ENCODE results near the gene FKBP3.
"Not testable (repeated sequence)": the region's sequence is repeated elsewhere in the genome, so short reads cannot be mapped to it uniquely, and the experiment has no call there.

FKBP3 gene

GRCh38 chr14:45134051-45134958 is at the start of gene FKBP3:
Gene FKBP3, minus strand, starts transcription at chr14:45134481. Its CDS starts 25 bp downstream, at chr14:45134456.
- DNase-seq, result peak; percentile 88 to 91

DNA sequence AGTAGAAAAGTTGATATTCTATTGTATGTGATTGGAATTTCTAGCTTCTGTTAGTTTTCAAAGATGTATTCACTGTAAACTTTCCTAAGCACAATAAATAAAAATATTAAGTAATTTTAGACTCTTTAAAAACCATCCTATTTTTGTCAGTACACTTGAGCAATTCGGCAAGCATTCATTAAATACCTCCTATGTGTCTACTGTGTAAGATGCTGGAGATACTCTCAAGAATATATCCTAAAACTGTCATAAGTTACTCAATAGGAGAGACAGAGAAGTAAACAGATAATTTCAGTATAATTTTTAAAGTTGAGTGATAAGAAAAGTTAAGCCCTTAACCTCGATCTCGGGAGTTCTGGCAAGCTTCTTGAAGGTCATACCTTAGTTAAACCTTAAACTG is 47.5 kb upstream of the FKBP3 start:
- no peak for DNase-seq

DNA sequence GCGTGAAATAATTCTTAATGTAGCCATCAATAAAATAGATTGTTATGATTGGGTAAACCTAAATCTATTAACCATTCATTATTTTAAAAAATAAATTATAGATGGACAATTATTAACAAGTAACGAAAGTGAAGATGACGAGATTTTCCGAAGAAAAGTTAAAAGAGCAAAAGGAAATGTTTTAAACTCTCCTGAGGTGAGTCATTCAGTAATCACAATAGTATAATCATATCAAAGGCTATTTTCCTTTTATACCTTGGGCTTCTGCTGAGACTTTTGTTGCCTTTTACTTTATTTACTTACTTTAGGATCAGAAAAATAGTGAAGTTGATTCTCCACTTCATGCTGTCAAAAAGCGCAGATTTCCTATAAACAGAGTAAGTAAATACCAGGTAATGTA is 47.0 kb upstream of the FKBP3 start:
- no peak for DNase-seq

GRCh38 chr14:45177076-45177475 is 42.8 kb upstream of the FKBP3 start:
- DNase-seq, result no peak

GRCh38 chr14:45169906-45170305 is 35.6 kb upstream of the FKBP3 start:
- DNase-seq, result no peak

DNA sequence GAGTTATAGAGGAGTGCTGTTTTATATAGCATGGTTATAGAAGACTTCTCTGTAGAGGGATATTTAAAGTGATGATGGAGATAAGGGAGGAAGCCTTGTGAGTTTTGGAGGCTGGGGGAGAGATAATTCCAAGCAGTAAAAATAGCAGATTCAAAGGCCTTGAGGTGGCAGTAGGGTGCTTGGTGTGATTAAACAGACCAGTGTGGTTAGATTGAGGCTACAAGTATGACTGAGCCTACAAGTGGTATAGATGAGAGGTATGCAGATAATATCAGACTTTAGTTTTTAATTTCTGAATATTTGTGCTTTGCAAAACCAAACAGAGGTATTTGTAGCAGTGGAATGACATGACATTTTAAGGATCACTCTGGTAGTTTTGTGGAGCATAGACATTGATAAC is 21.8 kb upstream of the FKBP3 start:
- no peak for DNase-seq

DNA sequence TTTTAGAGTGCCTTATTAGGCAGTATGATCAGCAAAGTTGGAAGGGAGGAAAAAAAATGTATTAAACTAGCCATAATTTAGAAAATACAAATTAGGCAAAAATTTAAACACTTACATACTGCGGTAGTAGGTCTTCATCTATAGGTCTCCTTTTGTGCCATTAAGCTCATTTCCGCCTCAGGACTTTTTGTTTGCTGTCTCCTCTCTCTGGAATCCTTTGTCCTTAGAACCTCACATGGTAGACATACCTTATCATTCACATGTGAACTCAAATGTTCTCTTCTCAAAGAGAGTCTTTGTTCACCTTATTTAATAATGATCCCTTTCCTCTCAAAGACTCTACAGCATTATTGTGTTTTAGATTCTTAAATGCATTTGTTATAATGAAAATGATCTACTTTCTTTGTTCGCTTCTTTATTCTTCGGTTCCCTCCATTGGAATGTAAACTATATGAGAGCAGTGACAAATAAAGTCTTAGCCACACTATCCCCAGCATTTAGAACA is 16.2 kb upstream of the FKBP3 start:
- no peak for DNase-seq

- DNase-seq, result no peak
Observed at GRCh38 chr14:45149602-45150001, 15.3 kb upstream of the FKBP3 start.

DNA sequence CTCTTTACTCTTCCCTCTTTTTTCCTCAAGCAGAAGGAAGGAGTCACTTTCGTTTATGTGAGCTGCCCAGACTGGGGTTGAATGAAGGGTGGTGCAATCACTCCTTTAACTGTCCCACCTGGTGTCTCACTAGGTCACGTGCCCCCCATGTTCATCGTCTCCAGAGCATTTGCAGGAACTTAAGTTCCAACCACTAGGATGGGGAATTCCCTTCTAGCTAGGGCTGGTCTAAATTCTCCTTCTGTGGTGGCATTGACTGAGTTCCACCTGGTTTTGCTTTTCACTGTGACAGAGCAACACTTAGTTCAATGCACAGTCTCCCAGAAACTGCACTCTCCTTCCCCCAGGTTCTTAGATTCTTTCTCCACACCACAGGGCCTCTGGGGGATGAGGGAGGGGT is 10.9 kb upstream of the FKBP3 start:
- no peak for DNase-seq

DNA sequence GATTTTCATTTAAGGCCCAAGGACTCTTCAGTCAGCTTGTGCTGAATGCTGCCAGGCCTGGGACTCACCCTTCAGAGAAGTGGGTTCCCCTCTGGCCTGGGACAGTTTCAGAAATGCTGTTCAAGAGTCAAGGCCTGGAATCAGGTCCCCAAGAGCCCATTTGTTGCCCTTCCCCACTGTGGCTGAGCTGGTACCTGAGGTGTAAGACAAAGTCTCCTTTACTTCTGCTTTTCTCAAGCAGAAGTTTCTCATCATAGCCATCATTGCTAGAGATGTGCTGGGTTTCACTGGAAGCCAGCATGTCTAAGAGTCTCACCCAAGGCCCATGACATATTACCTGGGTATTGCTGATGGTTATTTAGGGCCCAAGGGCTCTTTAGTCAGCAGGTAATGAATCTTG is 10.4 kb upstream of the FKBP3 start:
- DNase-seq, result no peak

GRCh38 chr14:45142083-45142482 is 7.8 kb upstream of the FKBP3 start:
- not testable (repeated sequence) for DNase-seq

- DNase-seq, result no peak
Observed at GRCh38 chr14:45140661-45141187, 6.4 kb upstream of the FKBP3 start.

GRCh38 chr14:45136399-45136798 is 2.1 kb upstream of the FKBP3 start:
- DNase-seq, result no peak

DNA sequence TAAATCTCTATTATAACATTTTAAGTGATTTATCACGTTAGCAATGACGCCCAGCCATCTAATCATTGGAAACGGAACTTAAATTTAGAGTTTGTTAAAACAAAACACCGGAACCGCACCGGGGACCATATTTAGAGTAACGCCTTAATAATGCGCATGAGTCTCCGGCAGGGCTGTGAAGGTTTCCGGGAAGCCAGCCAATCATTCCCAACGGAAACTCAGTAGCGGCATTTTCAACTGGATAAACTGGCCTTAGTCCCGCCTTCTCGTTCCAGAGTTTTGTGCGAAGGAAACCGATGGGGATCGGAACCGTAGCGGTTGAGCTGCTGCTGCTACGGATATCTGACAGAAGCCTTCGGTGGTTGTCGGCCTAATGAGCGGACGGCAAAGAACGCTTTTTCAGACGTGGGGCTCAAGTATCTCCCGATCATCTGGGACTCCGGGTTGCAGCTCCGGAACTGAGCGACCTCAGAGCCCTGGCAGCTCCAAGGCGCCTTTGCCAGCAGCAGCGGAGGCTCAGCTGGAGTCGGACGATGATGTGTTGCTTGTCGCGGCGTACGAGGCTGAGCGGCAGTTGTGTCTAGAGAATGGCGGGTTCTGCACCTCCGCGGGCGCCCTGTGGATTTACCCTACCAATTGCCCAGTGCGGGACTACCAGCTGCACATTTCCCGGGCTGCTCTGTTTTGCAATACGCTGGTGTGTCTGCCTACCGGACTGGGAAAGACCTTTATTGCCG is 1.5 kb upstream of the FKBP3 start, which contains the start of gene FANCM:
TSS of gene FANCM (plus strand) at position 272 of the 737 bp plus-strand sequence. CDS start at position 374, 102 bp downstream.
- DNase-seq, result peak; percentile 71 to 75

DNA sequence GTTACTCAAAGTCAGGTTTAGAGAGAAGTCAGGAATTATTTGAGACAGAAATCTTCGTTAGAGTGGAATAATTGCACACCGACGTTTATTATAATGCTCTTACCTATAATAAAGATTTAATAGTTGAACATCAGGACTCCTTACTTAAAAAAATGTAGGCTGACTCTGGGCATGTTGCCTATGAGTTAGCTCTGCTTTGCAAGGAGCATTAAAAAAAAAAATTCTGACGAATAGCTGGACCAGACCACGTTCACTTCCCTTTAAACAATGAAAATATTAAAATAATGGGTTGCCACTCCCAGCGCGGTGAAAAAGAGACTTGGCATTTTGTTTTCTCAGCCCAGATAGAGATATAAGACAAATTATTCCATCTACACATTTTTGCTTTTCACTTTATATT is 875 bp upstream of the FKBP3 start:
- DNase-seq, result no peak

- no peak for DNase-seq
Observed at GRCh38 chr14:45133683-45134050, 614 bp downstream of the FKBP3 start.

- DNase-seq, result no peak
Observed at GRCh38 chr14:45128963-45129629, 5.2 kb downstream of the FKBP3 start.

DNA sequence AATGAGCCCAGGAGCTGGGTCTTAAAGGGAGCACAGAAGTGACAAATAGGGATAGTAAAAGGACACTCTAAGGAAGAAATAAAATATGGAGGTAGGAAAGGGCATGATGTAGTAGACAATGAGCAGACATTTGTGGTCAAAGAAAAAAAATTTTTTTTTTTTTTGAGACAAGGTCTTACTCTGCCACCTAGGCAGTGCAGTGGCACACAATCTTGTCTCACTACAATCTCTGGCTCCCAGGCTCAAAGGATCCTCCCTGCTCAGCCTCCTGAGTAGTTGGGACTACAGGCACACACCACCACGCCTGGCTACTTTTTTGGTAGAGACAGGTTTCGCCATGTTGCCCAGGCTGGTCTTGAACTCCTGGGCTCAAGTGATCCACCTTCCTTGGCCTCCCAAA is 8.5 kb downstream of the FKBP3 start:
- DNase-seq, result no peak

- DNase-seq, result no peak
Observed at GRCh38 chr14:45123271-45123670, 11.0 kb downstream of the FKBP3 start.

GRCh38 chr14:45120096-45120495 is 14.2 kb downstream of the FKBP3 start:
- no peak for DNase-seq

GRCh38 chr14:45118594-45118993 is 15.7 kb downstream of the FKBP3 start:
- no peak for DNase-seq

DNA sequence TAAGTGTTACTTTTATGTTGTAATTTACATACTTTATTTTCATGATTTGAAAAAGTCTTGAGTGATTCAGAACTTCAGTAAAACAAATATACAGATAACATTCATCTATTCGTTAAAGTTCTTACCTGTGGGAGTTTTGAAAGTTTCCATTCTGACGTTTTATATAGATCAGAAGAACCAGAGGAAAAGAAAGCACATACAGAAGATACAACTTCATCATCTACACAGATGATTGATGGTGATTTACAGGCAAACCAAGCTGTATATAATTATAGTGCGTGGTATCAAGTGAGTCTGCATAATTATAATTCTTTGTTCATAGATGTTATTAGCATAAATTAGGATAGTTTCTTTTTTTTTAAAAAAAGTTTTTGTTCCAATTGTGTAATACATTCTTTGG is 20.0 kb downstream of the FKBP3 start:
- DNase-seq, result no peak

All from stimulated activated CD4-positive, alpha-beta T cell treated with anti-CD3 and anti-CD28 coated beads, Interleukin-2, amount 100 ng/mL, for 48 hours (primary cell).